ENCODE measurements around the gene ZFP36L1. TPM values are rescaled to one million over a fixed set of nuclear protein-coding genes. Genes with fewer than 3 reads are reported as not detected.

The ZFP36L1 gene
- total and polyA plus RNA-seq, 9 donors: 336 to 1,074 (median 626) TPM

DNA sequence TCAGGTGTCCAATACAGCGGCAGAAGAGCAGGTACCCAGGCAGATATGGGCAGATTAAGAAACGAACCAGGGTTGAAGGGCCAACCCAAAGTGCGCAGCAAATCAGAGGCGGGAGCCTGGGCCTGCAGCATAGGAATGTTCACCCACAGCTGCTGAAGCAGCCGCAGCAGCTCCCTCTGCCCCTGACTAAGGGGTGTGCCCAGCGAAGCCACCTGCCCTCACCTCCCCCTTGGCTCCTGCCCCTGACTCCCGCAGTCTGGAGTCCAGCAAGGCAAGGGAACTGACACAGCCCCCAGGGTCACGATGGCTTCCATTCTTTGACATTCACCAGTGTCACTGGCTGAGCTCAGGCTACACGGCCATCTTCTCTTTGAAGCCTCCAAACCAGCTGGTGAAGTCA is 27.3 kb upstream of the ZFP36L1 start:
- WGBS, 3 donors: 91 to 95% (median 93%) methylated on average over 9 of the region's 9 CpGs
- no peak for DNase-seq

DNA sequence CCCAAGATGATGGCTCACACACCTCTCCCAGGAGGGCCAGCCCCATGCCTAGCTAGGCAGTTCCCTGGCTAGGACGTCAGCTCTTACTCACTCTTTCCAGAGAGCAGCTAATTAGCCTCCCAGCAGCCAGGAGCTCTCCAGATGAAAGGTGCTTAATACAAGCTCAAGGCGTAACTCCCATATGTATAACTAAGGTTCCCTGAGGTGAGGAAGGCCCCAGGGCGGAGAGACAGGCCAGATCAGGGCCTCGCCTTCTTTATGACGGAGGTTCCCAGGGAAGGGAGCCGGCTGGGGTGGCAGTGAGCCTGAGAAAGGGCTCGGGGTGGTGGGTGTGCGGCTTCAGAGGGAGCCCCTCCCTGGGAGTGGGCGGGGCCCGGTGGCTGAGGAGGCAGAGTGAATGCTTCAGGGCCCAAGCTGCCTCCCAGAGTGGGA is 26.4 kb upstream of the ZFP36L1 start:
- Histone ChIP-seq H3K9me3 (no peaks in the 10 kb centered on the region), H3K4me3 (no peak overlapping the region), H3K4me1 (ENCODE audit: insufficient read depth) (peaks cover 20% of the 10 kb centered on the region), H3K27ac (peak overlapping the region; percentile 17 to 24), H3K27me3 (no peaks in the 10 kb centered on the region), H3K36me3 (no peaks in the 10 kb centered on the region)
- intact Hi-C loops (cut with DNase I): loop anchor here (5.0 to 10.0 kb wide), 4 partner anchors 424 to 887 kb away; no protein-coding TSS in a partner anchor
- 43 to 57% (median 48%) methylated on average over 10 of the region's 10 CpGs for WGBS, 3 donors
- TF ChIP-seq EP300 (IDR thresholded peaks at IDR 0.05) (no peak), POLR2A (IDR thresholded peaks at IDR 0.05) (no peak)
- TF ChIP-seq, protein P1, sequence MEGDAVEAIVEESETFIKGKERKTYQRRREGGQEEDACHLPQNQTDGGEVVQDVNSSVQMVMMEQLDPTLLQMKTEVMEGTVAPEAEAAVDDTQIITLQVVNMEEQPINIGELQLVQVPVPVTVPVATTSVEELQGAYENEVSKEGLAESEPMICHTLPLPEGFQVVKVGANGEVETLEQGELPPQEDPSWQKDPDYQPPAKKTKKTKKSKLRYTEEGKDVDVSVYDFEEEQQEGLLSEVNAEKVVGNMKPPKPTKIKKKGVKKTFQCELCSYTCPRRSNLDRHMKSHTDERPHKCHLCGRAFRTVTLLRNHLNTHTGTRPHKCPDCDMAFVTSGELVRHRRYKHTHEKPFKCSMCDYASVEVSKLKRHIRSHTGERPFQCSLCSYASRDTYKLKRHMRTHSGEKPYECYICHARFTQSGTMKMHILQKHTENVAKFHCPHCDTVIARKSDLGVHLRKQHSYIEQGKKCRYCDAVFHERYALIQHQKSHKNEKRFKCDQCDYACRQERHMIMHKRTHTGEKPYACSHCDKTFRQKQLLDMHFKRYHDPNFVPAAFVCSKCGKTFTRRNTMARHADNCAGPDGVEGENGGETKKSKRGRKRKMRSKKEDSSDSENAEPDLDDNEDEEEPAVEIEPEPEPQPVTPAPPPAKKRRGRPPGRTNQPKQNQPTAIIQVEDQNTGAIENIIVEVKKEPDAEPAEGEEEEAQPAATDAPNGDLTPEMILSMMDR (IDR thresholded peaks at IDR 0.05): no peak
- DNase-seq: peak in 4 of 5 donors; percentile 57 to 76 (median 66)

More for the DNA sequence above, 27.3 kb upstream of the ZFP36L1 start:
- peaks cover 19% of the 10 kb centered on the region for H3K4me1 ChIP-seq (ENCODE audit: insufficient read depth)
- peak overlapping the region; percentile 17 to 24 for H3K27ac ChIP-seq
- intact Hi-C loops (cut with DNase I): loop anchor here in 3 of 4 donors (5.0 to 10.0 kb wide), 4 partner anchors 888 to 985 kb away; no protein-coding TSS in a partner anchor
- no peaks in the 10 kb centered on the region for H3K9me3 ChIP-seq
- no peaks in the 10 kb centered on the region for H3K27me3 ChIP-seq
- TF ChIP-seq POLR2A (IDR thresholded peaks at IDR 0.05) (no peak), EP300 (IDR thresholded peaks at IDR 0.05) (no peak)
- TF ChIP-seq, protein P1 (IDR thresholded peaks at IDR 0.05): no peak
- H3K4me3 ChIP-seq: no peak overlapping the region
- H3K36me3 ChIP-seq: no peaks in the 10 kb centered on the region

DNA sequence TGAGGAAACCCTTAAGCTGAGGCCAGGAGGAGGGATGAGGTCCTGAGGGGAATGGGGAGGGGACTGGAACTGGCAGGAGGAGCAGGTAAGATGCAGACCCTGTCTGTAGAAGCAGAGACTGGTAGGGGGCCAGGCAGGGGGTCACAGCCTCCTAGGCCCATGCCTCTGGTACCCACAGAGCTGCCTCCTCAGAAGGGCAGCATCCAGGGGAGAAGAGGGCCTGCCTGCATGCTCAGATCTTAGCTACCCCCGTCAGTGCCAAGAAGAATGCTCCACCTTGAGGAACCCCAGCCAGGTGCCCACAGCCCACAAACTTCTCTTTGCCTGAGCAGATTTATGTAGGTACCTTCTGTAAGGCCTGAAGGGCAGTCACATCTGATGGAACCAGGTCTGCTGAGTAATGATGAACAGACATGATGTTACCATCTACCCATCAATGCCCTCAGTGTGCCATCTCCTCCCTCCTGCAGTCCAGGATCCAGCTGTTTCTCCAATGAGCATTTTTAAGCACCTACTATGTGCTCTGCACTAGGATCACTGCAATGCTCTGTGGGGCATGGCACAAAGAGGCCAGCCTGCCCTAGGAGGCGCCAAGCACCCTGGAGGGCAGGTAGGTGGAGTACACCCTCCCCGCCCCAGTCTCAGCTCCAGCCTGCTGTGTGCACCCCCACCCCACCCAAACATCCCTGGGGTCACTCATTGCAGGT is 24.8 kb upstream of the ZFP36L1 start:
- Histone ChIP-seq H3K27ac (peak overlapping the region in 1 of 2 donors; percentile 99), H3K4me3 (no peak overlapping the region), H3K27me3 (no peaks in the 10 kb centered on the region), H3K9me3 (no peaks in the 10 kb centered on the region), H3K4me1 (ENCODE audit: insufficient read depth) (peaks cover 28% of the 10 kb centered on the region), H3K36me3 (no peaks in the 10 kb centered on the region)
- 93 to 100% (median 94%) methylated on average over 3 of the region's 3 CpGs for WGBS, 3 donors
- TF ChIP-seq, protein P1 (IDR thresholded peaks at IDR 0.05): no peak
- TF ChIP-seq EP300 (IDR thresholded peaks at IDR 0.05) (no peak), POLR2A (IDR thresholded peaks at IDR 0.05) (no peak)
- DNase-seq: peak in 1 of 5 donors; percentile 41
- intact Hi-C loops (cut with DNase I): loop anchor here (2.0 to 10.0 kb wide), 5 partner anchors 423 to 885 kb away; no protein-coding TSS in a partner anchor

DNA sequence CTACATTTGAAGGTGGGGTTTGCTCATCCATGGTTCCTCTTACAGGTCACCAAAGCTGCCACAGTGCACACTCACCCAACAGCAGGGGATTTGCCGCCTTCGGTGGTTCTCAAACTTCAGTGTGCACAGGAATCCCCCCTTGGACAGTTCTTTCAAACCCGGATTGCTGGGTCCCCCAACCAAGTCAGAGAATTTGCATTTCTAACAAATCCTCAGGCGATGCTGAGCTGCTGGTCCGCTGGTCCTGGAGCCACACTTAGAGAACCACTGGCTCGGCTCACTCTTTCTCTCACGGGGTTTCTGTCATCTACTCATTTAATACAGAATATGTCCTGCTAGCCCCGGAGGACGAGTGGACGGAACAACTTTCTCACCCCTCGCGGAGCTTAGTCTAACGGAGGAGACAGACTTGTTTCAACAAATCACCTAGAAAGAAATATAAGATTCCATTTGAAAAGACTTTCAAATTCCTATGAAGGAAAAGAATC is 24.1 kb upstream of the ZFP36L1 start:
- H3K4me3 ChIP-seq: peak overlapping the region; percentile 45
- DNase-seq: peak in 1 of 5 donors; percentile 37
- TF ChIP-seq POLR2A (IDR thresholded peaks at IDR 0.05) (no peak), EP300 (IDR thresholded peaks at IDR 0.05) (no peak)
- TF ChIP-seq, protein P1 (IDR thresholded peaks at IDR 0.05): peak in 1 of 3 donors; percentile 31
- peaks cover 28% of the 10 kb centered on the region for H3K4me1 ChIP-seq (ENCODE audit: insufficient read depth)
- intact Hi-C loops (cut with DNase I): loop anchor here (1.0 to 10.0 kb wide), 6 partner anchors 24 to 885 kb away; partner anchors contain the start of gene ZFP36L1 (in 1 of the 4)
- H3K27me3 ChIP-seq: no peaks in the 10 kb centered on the region
- 48 to 52% (median 48%) methylated on average over 13 of the region's 13 CpGs for WGBS, 3 donors
- peak overlapping the region; percentile 75 to 99 for H3K27ac ChIP-seq
- no peaks in the 10 kb centered on the region for H3K36me3 ChIP-seq
- H3K9me3 ChIP-seq: no peaks in the 10 kb centered on the region

All from ovary (tissue), 9 donors.